Hepatocyte (in vitro differentiated cells): ENCODE data around the gene PET117. TPM values are rescaled to one million over a fixed set of nuclear protein-coding genes. Genes with fewer than 3 reads are reported as not detected.

Experiments used
- DNase-seq: peaks from one replicate; pipeline ENCODE4 v3.0.0-alpha.2; 2016; ENCODE audit warnings: low spot score
- H2AFZ ChIP-seq: fragments of 200-600 bp; sonication (generic); 2 replicates; pipeline ENCODE4 v1.6.0; 2016; ENCODE audit warnings: antibody characterized with exemption, mild to moderate bottlenecking
- H3K27ac ChIP-seq: fragments of 200-600 bp; sonication (generic); 2 replicates; pipeline ENCODE4 v1.5.1; 2016; ENCODE audit warnings: mild to moderate bottlenecking
- H3K27me3 ChIP-seq: fragments of 200-600 bp; sonication (generic); 2 replicates; pipeline ENCODE4 v1.6.1; 2016
- H3K36me3 ChIP-seq: fragments of 200-600 bp; sonication (generic); replicated peaks from 2 replicates; pipeline ENCODE4 v1.5.1; 2016; ENCODE audit warnings: low read depth; ENCODE audit not compliant: insufficient read depth
- H3K4me1 ChIP-seq: fragments of 200-600 bp; sonication (generic); 2 replicates; pipeline ENCODE4 v1.5.1; 2016; ENCODE audit warnings: mild to moderate bottlenecking, moderate library complexity; ENCODE audit not compliant: insufficient read depth
- H3K4me2 ChIP-seq: fragments of 200-600 bp; sonication (generic); 2 replicates; pipeline ENCODE4 v1.6.0; 2016
- H3K4me3 ChIP-seq: fragments of 200-600 bp; sonication (generic); 2 replicates; pipeline ENCODE4 v1.5.1; 2016; ENCODE audit warnings: mild to moderate bottlenecking
- H3K79me2 ChIP-seq: fragments of 200-600 bp; sonication (generic); 2 replicates; pipeline ENCODE4 v1.6.0; 2017; ENCODE audit warnings: mild to moderate bottlenecking
- H3K9me2 ChIP-seq: fragments of 200-600 bp; sonication (generic); replicated peaks from 2 replicates; pipeline ENCODE4 v1.6.0; 2017; ENCODE audit warnings: mild to moderate bottlenecking; ENCODE audit not compliant: insufficient read depth
- H3K9me3 ChIP-seq: fragments of 200-600 bp; sonication (generic); 2 replicates; pipeline ENCODE4 v1.5.1; 2016; ENCODE audit warnings: low read depth, mild to moderate bottlenecking
- H4K20me1 ChIP-seq: fragments of 200-600 bp; sonication (generic); 2 replicates; pipeline ENCODE4 v1.6.0; 2016; ENCODE audit warnings: mild to moderate bottlenecking; ENCODE audit not compliant: insufficient read depth, poor library complexity, severe bottlenecking
- EZH2 ChIP-seq: fragments of 200-600 bp; sonication (generic); IDR thresholded peaks from 2 replicates; pipeline ENCODE4 v1.6.1; 2016; ENCODE audit warnings: antibody characterized with exemption, mild to moderate bottlenecking, borderline replicate concordance
- EZH2phosphoT487 ChIP-seq: fragments of 200-600 bp; sonication (generic); IDR thresholded peaks from one replicate; pipeline ENCODE4 v1.6.1; 2018; ENCODE audit warnings: antibody characterized with exemption, mild to moderate bottlenecking, low read depth, moderate library complexity; ENCODE audit not compliant: unreplicated experiment, severe bottlenecking
- WGBS: methylation state at CpG from one replicate; pipeline ENCODE4 v1.1.6; 2016; ENCODE audit warnings: low lambda C conversion rate; ENCODE audit errors: missing lambda C conversion rate; 5-methylcytosine and 5-hydroxymethylcytosine counted together
- polyA plus RNA-seq: library from polyadenylated mRNA; unstranded; fragments of >200 nt; fragmentation: Nextera tagmentation; extraction: Ambion mirVana; gene quantifications from 2 replicates; pipeline ENCODE4 v1.2.1, GENCODE V29; 2016
- small RNA-seq: library from RNA; depleted of rRNA; stranded (forward); fragments of <200 nt; gene quantifications from one replicate; pipeline ENCODE3, GENCODE V24; 2014
- total RNA-seq: library from RNA; depleted of rRNA; stranded (reverse); fragments of >200 nt; gene quantifications from 2 replicates; pipeline ENCODE4 v1.2.3, GENCODE V29; 2014
- TF ChIP-seq, protein P1 (sequence below): fragments of 200-600 bp; sonication (generic); IDR thresholded peaks from 2 replicates; pipeline ENCODE4 v1.5.1; 2016; ENCODE audit warnings: antibody characterized with exemption, mild to moderate bottlenecking; ENCODE audit not compliant: poor library complexity

PET117 gene
- total and polyA plus RNA-seq, 2 experiments from 2014 or later: 24.7 to 27.7 TPM

GRCh38 chr20:18190338-18191233 lies 52.9 kb downstream of the PET117 start:
- H3K27ac ChIP-seq: peak overlapping the region; percentile 66
- no peak overlapping the region for H3K4me2 ChIP-seq
- no peaks in the 10 kb centered on the region for H3K9me2 ChIP-seq
- H3K4me1 ChIP-seq: peaks cover 6% of the 10 kb centered on the region
- H4K20me1 ChIP-seq: no peaks in the 10 kb centered on the region
- H2AFZ ChIP-seq: no peak overlapping the region
- H3K9me3 ChIP-seq: no peaks in the 10 kb centered on the region
- H3K27me3 ChIP-seq: no peaks in the 10 kb centered on the region
- H3K36me3 ChIP-seq: no peaks in the 10 kb centered on the region
- TF ChIP-seq EZH2 (no peak), EZH2phosphoT487 (no peak)
- TF ChIP-seq, protein P1, sequence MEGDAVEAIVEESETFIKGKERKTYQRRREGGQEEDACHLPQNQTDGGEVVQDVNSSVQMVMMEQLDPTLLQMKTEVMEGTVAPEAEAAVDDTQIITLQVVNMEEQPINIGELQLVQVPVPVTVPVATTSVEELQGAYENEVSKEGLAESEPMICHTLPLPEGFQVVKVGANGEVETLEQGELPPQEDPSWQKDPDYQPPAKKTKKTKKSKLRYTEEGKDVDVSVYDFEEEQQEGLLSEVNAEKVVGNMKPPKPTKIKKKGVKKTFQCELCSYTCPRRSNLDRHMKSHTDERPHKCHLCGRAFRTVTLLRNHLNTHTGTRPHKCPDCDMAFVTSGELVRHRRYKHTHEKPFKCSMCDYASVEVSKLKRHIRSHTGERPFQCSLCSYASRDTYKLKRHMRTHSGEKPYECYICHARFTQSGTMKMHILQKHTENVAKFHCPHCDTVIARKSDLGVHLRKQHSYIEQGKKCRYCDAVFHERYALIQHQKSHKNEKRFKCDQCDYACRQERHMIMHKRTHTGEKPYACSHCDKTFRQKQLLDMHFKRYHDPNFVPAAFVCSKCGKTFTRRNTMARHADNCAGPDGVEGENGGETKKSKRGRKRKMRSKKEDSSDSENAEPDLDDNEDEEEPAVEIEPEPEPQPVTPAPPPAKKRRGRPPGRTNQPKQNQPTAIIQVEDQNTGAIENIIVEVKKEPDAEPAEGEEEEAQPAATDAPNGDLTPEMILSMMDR: no peak
- H3K79me2 ChIP-seq: no peaks in the 10 kb centered on the region
- no peak overlapping the region for H3K4me3 ChIP-seq
- DNase-seq: no peak
- WGBS: 79% methylated on average over 2 of the region's 3 CpGs

GRCh38 chr20:18191306-18191705 lies 53.6 kb downstream of the PET117 start:
- Histone ChIP-seq H3K36me3 (no peaks in the 10 kb centered on the region), H3K9me2 (no peaks in the 10 kb centered on the region), H4K20me1 (no peaks in the 10 kb centered on the region), H3K27me3 (no peaks in the 10 kb centered on the region), H3K4me2 (no peak overlapping the region), H3K27ac (peak overlapping the region; percentile 66), H3K79me2 (no peaks in the 10 kb centered on the region), H3K9me3 (no peaks in the 10 kb centered on the region), H3K4me1 (peaks cover 6% of the 10 kb centered on the region), H3K4me3 (no peak overlapping the region), H2AFZ (no peak overlapping the region)
- TF ChIP-seq, protein P1: no peak
- TF ChIP-seq EZH2: no peak
- no peak for TF ChIP-seq EZH2phosphoT487
- DNase-seq: peak; percentile 38
- 55% methylated on average over 1 of the region's 1 CpG for WGBS

Small RNAs within 50 kb of the gene (small RNA-seq; reads per million reads assigned to genes)
- gene RF00019: not detected
- not detected for gene RNU7-137P

Other genes with a start within 250 kb of the PET117 start
- gene SNX5, start 169.1 kb upstream of the PET117 start, total RNA-seq: 154 and 190 TPM in 2 replicates
- gene SNX5, start 169.1 kb upstream of the PET117 start, polyA plus RNA-seq: 74.9 and 76.0 TPM in 2 replicates
- gene MGME1, start 168.8 kb upstream of the PET117 start, total RNA-seq: 12.7 and 15.7 TPM in 2 replicates
- 17.9 and 18.3 TPM in 2 replicates for gene MGME1, start 168.8 kb upstream of the PET117 start, polyA plus RNA-seq
- gene OVOL2, start 79.9 kb upstream of the PET117 start, total RNA-seq: 1.4 and 2.9 TPM in 2 replicates
- 1.9 and 4.2 TPM in 2 replicates for gene OVOL2, start 79.9 kb upstream of the PET117 start, polyA plus RNA-seq
- gene KAT14, start within 50 bp of the PET117 start, total RNA-seq: 20.6 and 24.7 TPM in 2 replicates
- 12.3 and 12.8 TPM in 2 replicates for gene KAT14, start within 50 bp of the PET117 start, polyA plus RNA-seq
- 16.7 and 22.4 TPM in 2 replicates for gene ZNF133, start 150.7 kb downstream of the PET117 start, total RNA-seq
- gene ZNF133, start 150.7 kb downstream of the PET117 start, polyA plus RNA-seq: 10.8 and 10.9 TPM in 2 replicates